Spleen (tissue), 7 donors: ENCODE measurements around the gene ARID4B.

Experiments used
- CTCF ChIP-seq, 11 experiments: fragments of 200-600 bp in 7 of 11; fragments of 450-650 bp in 4 of 11; sonication (generic) in 4 of 11; IDR thresholded peaks in 8 of 11; conservative IDR thresholded peaks in 3 of 11; 1 replicate in 7 of 11; 2 replicates in 4 of 11; pipeline versions ENCODE4 v1.4.0 to v1.8.0; 2016 to 2021; ENCODE audit warnings: antibody characterized with exemption in 11 of 11, inconsistent platforms in 4 of 11, mild to moderate bottlenecking in 1 of 11
- POLR2A ChIP-seq, 3 donors: fragments of 450-650 bp; IDR thresholded peaks; one replicate each; pipeline ENCODE4 v1.5.1; 2017; ENCODE audit warnings: antibody characterized with exemption in 3 of 3, mild to moderate bottlenecking in 1 of 3
- POLR2AphosphoS5 ChIP-seq, 3 donors: sonication (generic); formaldehyde crosslinking; IDR thresholded peaks; one replicate each; pipeline ENCODE4 v1.5.1; 2017; ENCODE audit warnings: antibody characterized with exemption in 3 of 3
- donor health status: DM: no; HTN: no; CAD: no; lungs with moderate emphysema.
- donor health status: DM: no; HTN: no; CAD: no.
- donor health status: DM: no; HTN: no; CAD: no.

- TF ChIP-seq CTCF (IDR thresholded peaks at IDR 0.05 in 8 of 11, conservative IDR thresholded peaks at IDR 0.05 in 3 of 11) (no peak), POLR2A (IDR thresholded peaks at IDR 0.05) (no peak), POLR2AphosphoS5 (IDR thresholded peaks at IDR 0.05) (no peak)
Observed at GRCh38 chr1:235264327-235264726, 63.7 kb downstream of the ARID4B start.
